ENCODE results near the gene MYH11.
A peak's percentile ranks its signal among the peaks of the same experiment; 100 is the strongest.

Gene MYH11

DNA sequence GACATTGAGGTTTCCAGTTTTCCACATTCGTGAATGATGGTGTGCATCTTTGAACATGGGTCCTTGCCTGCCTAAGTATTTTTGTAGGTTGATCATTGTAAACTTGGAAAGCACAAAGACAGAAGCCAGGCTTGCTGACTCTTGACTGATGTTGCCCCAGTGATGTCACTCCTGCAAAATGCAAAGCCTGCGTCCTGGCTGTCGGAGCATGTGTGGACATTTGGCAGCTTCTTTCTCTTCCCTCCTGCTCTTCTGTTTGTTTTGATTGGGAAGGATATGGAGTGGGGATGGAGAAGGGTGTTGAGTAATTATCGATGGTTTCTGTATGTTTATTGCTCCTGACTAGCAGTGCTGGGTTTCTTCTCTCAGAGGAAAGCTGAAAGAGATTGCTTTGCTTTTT is 203.6 kb downstream of the MYH11 start:
- peak; percentile 74 to 80 for DNase-seq (ENCODE audit: low read depth in 2 of 2)
- TF ChIP-seq, protein P1, sequence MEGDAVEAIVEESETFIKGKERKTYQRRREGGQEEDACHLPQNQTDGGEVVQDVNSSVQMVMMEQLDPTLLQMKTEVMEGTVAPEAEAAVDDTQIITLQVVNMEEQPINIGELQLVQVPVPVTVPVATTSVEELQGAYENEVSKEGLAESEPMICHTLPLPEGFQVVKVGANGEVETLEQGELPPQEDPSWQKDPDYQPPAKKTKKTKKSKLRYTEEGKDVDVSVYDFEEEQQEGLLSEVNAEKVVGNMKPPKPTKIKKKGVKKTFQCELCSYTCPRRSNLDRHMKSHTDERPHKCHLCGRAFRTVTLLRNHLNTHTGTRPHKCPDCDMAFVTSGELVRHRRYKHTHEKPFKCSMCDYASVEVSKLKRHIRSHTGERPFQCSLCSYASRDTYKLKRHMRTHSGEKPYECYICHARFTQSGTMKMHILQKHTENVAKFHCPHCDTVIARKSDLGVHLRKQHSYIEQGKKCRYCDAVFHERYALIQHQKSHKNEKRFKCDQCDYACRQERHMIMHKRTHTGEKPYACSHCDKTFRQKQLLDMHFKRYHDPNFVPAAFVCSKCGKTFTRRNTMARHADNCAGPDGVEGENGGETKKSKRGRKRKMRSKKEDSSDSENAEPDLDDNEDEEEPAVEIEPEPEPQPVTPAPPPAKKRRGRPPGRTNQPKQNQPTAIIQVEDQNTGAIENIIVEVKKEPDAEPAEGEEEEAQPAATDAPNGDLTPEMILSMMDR (IDR thresholded peaks at IDR 0.05; ENCODE audit: low read depth, low read length) = no peak
- no peak overlapping the region for H3K4me3 ChIP-seq (replicated peaks in 1 of 2; ENCODE audit: low read depth in 2 of 2, low read length in 2 of 2)
